NT2/D1 (cell line): Measurements from ENCODE around the gene RUFY3.
A peak's percentile ranks its signal among the peaks of the same experiment; 100 is the strongest.

Source experiments
- DNase-seq: peaks from one replicate; pipeline ENCODE4 v3.0.0-alpha.2; 2011; ENCODE audit warnings: low read depth, low spot score
- H3K27me3 ChIP-seq: 2 replicates; pipeline ENCODE4 v1.6.0; 2011; ENCODE audit warnings: mild to moderate bottlenecking; ENCODE audit not compliant: insufficient read length, insufficient read depth
- H3K36me3 ChIP-seq: 2 replicates; pipeline ENCODE4 v1.6.1; 2011; ENCODE audit warnings: mild to moderate bottlenecking, low read length, mixed read lengths; ENCODE audit not compliant: insufficient read depth, insufficient read length
- H3K4me1 ChIP-seq: 2 replicates; pipeline ENCODE4 v1.5.1; 2011; ENCODE audit not compliant: insufficient read depth, insufficient read length
- H3K4me3 ChIP-seq: 2 replicates; pipeline ENCODE4 v1.5.1; 2011; ENCODE audit warnings: low read depth; ENCODE audit not compliant: insufficient read length
- H3K9ac ChIP-seq: 2 replicates; pipeline ENCODE4 v1.6.0; 2011; ENCODE audit warnings: low read depth; ENCODE audit not compliant: insufficient read length
- H3K9me3 ChIP-seq: 2 replicates; pipeline ENCODE4 v1.5.1; 2011; ENCODE audit warnings: mild to moderate bottlenecking, low read length; ENCODE audit not compliant: insufficient read depth
- SUZ12 ChIP-seq: IDR thresholded peaks from 2 replicates; pipeline ENCODE4 v1.6.1; 2011; ENCODE audit not compliant: insufficient read length, insufficient read depth; ENCODE audit errors: extremely low read depth
- YY1 ChIP-seq: IDR thresholded peaks from 2 replicates; pipeline ENCODE4 v1.6.1; 2011; ENCODE audit not compliant: insufficient read length, insufficient read depth
- ZNF274 ChIP-seq: IDR thresholded peaks from 2 replicates; pipeline ENCODE4 v1.6.1; 2011; ENCODE audit warnings: mild to moderate bottlenecking, low read depth, low read length

The RUFY3 gene

DNA sequence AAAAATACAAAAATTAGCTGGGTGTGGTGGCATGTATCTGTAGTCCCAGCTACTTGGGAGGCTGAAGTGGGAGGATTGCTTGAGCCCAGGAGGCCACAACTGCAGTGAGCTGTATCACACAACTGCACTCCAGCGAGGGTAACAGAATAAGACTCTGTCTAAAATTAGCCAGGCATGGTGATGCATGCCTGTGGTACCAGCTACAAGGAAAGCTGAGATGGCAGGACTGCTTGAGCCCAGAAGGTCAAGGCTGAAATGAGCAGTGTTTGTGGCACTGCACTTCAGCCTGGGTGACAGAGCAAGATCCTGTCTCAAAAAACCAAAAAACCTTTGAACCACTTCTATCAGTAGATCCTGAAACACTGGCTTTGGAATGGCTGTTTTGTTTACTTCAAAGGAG is 107.7 kb downstream of the RUFY3 start:
- H3K36me3 ChIP-seq = peaks cover 81% of the 10 kb centered on the region
- H3K27me3 ChIP-seq = no peaks in the 10 kb centered on the region
- no peak overlapping the region for H3K9ac ChIP-seq
- no peak overlapping the region for H3K4me3 ChIP-seq
- no peak for DNase-seq
- H3K9me3 ChIP-seq = no peaks in the 10 kb centered on the region
- TF ChIP-seq ZNF274 = no peak
- H3K4me1 ChIP-seq = no peaks in the 10 kb centered on the region

DNA sequence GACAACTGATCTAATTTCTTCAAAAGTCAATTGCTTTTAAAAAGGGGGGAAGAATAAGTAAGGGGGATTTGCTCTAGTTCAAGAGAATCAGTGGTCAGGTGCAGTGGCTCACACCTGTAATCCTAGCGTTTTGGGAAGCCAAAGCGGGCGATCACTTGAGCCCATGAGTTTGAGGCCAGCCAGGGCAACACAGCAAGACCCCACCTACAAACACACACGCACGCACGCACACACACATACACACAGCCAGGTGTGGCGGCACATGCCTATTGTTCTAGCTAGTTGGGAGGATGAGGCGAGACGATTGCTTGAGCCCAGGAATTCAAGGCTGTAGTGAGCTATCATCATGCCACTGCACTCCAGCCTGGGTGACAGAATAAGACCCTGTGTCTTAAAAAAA is 108.3 kb downstream of the RUFY3 start:
- H3K36me3 ChIP-seq = peaks cover 79% of the 10 kb centered on the region

GRCh38 chr4:70831293-70831692 is 109.5 kb downstream of the RUFY3 start:
- peaks cover 77% of the 10 kb centered on the region for H3K36me3 ChIP-seq
- no peaks in the 10 kb centered on the region for H3K27me3 ChIP-seq
- no peak for TF ChIP-seq YY1
- no peak for TF ChIP-seq ZNF274
- no peak for TF ChIP-seq SUZ12
- H3K9ac ChIP-seq = no peak overlapping the region
- no peak for DNase-seq
- no peaks in the 10 kb centered on the region for H3K9me3 ChIP-seq
- H3K4me3 ChIP-seq = no peak overlapping the region
- H3K4me1 ChIP-seq = no peaks in the 10 kb centered on the region

More for the DNA sequence above, 108.3 kb downstream of the RUFY3 start:
- TF ChIP-seq SUZ12 = no peak
- TF ChIP-seq ZNF274 = no peak
- no peak for TF ChIP-seq YY1
- Histone ChIP-seq H3K9ac (no peak overlapping the region), H3K4me3 (no peak overlapping the region), H3K4me1 (no peaks in the 10 kb centered on the region), H3K9me3 (no peaks in the 10 kb centered on the region), H3K27me3 (no peaks in the 10 kb centered on the region)
- DNase-seq = no peak

GRCh38 chr4:70833675-70834074 is 111.9 kb downstream of the RUFY3 start:
- Histone ChIP-seq H3K9me3 (no peaks in the 10 kb centered on the region), H3K4me1 (no peaks in the 10 kb centered on the region), H3K27me3 (no peaks in the 10 kb centered on the region), H3K9ac (no peak overlapping the region), H3K36me3 (peaks cover 59% of the 10 kb centered on the region), H3K4me3 (no peak overlapping the region)
- DNase-seq = no peak
- TF ChIP-seq YY1 (no peak), SUZ12 (no peak), ZNF274 (no peak)

GRCh38 chr4:70836081-70836480 is 114.3 kb downstream of the RUFY3 start:
- H3K4me3 ChIP-seq = no peak overlapping the region
- no peaks in the 10 kb centered on the region for H3K4me1 ChIP-seq
- DNase-seq = no peak
- no peak overlapping the region for H3K9ac ChIP-seq
- H3K27me3 ChIP-seq = no peaks in the 10 kb centered on the region
- no peaks in the 10 kb centered on the region for H3K9me3 ChIP-seq
- H3K36me3 ChIP-seq = peaks cover 42% of the 10 kb centered on the region
- TF ChIP-seq ZNF274 = no peak
- no peak for TF ChIP-seq SUZ12
- no peak for TF ChIP-seq YY1

GRCh38 chr4:70838204-70838603 is 116.4 kb downstream of the RUFY3 start:
- peak overlapping the region; percentile 75 for H3K4me3 ChIP-seq
- H3K4me1 ChIP-seq = no peaks in the 10 kb centered on the region
- no peak for DNase-seq
- H3K9me3 ChIP-seq = no peaks in the 10 kb centered on the region
- H3K36me3 ChIP-seq = peaks cover 24% of the 10 kb centered on the region
- peak overlapping the region; percentile 96 for H3K9ac ChIP-seq
- no peak for TF ChIP-seq SUZ12
- no peak for TF ChIP-seq ZNF274
- TF ChIP-seq YY1 = no peak
- no peaks in the 10 kb centered on the region for H3K27me3 ChIP-seq

- no peak for TF ChIP-seq ZNF274
- DNase-seq = peak; percentile 11
- Histone ChIP-seq H3K9ac (peak overlapping the region; percentile 96), H3K9me3 (no peaks in the 10 kb centered on the region), H3K27me3 (no peaks in the 10 kb centered on the region), H3K36me3 (peaks cover 20% of the 10 kb centered on the region), H3K4me3 (peak overlapping the region; percentile 75), H3K4me1 (no peaks in the 10 kb centered on the region)
Observed at GRCh38 chr4:70838666-70839588, 117.2 kb downstream of the RUFY3 start.
